GM18508 (cell line): Measurements from ENCODE around the gene NR4A1.

Experiments used
- ATAC-seq: cut with Tn5 transposase; IDR thresholded peaks from one replicate; pipeline ENCODE4 v1.9.1; 2021; ENCODE audit warnings: moderate number of reproducible peaks; ENCODE audit not compliant: insufficient read depth, unreplicated experiment

Gene NR4A1

DNA sequence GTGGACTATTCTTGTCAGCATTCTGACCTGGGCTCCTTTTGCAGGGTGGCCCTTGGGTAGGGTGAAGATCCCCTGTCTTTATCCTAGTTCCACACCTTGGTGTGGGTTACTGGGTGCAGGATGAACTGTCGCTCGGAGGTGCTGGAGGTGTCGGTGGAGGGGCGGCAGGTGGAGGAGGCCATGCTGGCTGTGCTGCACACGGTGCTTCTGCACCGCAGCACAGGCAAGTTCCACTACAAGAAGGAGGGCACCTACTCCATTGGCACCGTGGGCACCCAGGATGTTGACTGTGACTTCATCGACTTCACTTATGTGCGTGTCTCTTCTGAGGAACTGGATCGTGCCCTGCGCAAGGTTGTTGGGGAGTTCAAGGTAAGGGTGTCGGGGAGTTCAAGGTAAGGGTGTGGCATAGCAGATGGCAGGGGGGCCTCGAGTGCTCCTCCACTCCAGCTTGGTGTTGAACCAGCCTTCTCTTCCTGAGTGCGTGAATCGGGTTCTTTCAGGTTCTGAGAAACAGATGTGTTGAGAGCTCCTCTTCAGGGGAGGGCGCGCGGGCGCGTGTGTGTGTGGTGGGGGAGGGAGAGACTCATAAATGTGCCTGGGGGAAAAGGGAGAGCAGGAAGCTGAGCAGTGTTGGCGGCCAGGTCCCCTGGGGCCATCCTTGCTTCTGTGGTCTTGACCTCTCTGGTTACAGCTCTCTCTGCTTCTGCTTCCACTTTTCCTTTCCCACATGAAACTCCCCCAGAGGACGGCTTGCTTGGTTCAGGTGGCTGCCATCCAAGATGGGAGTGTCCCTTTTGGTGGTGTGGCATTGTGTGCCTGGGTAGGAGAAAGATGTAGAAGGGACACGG, 22.5 kb downstream of the NR4A1 start:
- no peak for ATAC-seq

GRCh38 chr12:52074971-52075724, 23.9 kb downstream of the NR4A1 start:
- no peak for ATAC-seq

DNA sequence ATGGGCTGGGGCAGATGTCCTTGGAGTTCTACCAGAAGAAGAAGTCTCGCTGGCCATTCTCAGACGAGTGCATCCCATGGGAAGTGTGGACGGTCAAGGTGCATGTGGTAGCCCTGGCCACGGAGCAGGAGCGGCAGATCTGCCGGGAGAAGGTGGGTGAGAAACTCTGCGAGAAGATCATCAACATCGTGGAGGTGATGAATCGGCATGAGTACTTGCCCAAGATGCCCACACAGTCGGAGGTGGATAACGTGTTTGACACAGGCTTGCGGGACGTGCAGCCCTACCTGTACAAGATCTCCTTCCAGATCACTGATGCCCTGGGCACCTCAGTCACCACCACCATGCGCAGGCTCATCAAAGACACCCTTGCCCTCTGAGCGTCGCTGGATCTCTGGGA, 25.6 kb downstream of the NR4A1 start:
- ATAC-seq, result no peak

- ATAC-seq, result no peak
Observed at GRCh38 chr12:52078276-52078675, 27.0 kb downstream of the NR4A1 start.

DNA sequence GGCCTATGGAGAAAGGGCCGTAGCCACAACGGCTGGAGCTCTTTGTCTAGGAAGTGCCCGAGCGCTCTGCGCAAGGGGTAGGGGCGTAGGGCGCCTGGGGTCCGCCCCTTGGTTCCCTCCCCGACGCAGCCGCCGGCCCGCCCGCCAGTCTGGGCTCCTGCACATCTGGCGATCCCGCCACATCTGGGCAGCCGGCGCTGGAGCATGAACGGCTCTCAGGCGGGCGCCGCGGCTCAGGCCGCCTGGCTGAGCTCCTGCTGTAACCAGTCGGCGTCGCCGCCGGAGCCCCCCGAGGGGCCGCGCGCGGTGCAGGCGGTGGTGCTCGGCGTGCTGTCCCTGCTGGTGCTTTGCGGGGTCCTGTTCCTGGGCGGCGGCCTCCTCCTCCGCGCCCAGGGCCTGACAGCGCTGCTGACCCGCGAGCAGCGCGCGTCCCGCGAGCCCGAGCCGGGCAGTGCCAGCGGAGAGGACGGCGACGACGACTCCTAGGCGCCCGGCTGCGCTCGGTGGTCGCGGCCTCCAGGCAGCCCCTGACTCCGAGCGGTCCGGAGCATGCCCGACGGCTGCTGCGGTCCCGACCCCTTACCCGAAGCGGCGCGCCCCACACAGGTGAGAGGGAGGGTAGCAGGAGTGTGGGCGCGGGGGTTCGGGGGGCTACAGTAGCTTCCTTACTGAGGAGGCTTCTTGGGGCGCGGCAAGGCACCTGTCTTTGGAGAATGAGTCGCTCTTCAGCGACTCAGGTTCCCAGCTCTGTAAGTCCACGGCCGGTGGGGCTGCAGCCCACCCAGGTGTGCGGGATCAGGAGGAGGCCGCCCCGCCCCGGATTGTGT, 28.5 kb downstream of the NR4A1 start, which contains the start of gene SMIM41:
SMIM41 (plus strand) TSS at position 129 of the 827 bp plus-strand sequence; CDS start at position 205, 76 bp downstream.
- ATAC-seq, result no peak

- no peak for ATAC-seq
Observed at GRCh38 chr12:52080403-52081251, 29.4 kb downstream of the NR4A1 start.

DNA sequence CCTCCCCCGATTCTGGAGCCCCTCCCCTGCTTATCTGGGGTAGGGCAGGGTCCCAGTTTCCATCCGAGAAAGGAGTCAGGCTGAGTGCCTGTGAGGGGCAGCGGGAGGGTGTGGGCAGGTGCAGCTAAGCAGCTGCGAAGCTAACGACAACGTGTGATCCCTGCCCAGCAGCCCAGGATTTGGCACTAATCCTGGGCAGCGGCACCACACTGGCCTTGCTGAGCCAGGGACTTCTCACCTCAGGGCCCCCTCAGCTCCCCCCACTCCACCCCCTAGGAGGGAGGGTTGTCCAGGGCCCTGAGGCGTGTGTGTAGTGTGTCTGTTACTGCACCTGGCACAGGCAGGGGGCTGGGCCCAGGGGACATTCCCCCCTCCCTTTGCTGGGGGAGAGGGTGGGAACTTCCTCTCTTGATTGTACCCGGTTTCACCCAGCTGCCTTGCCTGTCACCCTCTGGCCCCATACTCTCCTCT, 30.1 kb downstream of the NR4A1 start:
- ATAC-seq, result peak; percentile 57

DNA sequence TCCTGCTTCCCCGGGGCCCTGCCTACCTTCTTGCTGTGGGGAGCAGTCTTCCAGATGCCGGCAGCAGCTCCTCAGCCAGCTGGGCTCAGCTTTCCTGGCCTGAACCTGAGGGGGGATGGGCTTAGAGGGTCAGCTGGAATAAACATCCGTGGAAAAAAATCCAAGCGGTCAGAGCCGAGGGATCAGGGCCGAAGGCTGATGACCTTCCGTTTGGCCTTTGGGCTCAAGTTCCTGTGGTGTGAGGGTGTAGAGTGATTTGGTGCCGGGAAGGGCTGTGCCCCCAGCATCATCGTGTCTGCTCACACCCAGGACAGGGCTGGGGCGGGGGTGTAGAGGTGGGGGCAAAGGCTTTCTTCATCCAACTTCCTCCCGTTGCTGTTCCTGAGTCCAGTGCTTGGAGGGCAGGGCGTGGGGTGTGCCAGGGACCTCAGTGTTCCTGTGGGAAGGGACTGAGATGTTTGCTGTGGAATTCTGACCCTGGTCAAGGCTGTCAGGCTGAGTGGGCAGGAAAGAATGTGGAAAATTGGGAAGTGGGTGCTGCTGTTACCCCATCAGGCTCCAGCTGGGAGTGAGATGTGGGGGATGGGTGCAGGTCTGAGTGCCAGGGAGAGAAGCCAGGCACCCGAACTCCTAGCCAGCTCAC, 30.9 kb downstream of the NR4A1 start:
- no peak for ATAC-seq

DNA sequence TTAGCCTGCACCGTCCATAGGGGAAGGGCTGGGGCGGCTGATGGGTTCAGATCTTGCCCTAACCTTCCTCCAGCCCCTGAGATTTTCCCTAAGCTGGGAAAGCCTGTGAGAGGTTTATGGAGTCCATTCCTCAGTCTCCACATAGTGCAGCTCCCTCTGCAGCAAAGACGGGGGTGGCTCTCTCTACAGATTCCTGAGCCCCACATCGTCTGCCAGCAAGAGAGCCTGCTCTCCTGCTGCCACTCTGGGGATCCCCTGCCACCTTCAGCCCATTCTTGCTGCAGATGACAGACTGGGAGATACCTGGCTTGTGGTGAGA, 31.4 kb downstream of the NR4A1 start:
- no peak for ATAC-seq

DNA sequence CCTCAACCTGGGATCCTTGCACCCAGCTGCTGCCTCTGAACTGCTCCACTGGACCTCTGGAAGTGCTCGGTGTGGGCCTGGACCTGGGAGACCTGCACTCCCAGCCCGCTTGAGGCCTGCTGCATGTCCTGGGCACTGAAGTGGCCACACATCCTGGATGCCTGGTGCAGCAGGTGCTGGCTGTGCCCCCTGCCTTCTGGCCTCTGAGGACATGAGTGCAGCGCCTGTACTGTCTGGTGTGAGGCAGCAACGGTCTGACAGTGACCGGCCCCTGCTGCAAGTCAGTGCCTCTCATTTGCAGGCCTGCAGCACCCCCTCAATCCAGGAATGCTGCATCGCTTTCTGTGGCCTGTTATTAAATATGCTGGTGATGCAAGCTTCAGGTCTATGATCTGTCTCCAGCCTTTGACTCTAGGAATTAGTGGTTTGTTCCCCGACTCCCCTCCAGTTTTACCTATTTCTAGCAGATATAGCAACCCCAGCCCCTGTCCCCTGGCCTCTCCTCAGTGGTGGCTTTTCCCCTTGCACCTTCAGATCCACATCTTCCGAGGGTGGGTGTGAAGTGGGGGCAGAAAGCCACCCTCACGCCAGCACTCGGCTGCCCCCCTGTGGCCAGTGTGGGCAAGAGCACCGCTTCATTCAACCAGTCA, 31.9 kb downstream of the NR4A1 start:
- ATAC-seq, result no peak

DNA sequence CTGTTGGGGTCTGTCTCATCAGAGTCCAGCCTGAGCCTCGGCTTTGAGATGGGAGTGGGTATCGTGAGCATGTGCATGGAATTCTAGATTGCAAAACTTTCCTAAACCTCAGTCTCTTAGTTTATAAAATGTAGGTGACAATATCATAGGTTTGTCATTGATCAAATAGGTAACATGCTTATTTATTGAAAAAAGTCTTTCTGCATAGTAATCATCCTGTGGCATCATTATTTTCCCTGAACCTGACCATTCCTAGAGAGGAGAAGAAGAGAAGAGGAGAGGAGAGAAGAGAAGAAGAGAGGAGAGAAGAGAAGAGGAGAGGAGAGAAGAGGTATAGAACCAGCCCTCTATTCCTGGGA, 32.4 kb downstream of the NR4A1 start:
- no peak for ATAC-seq

DNA sequence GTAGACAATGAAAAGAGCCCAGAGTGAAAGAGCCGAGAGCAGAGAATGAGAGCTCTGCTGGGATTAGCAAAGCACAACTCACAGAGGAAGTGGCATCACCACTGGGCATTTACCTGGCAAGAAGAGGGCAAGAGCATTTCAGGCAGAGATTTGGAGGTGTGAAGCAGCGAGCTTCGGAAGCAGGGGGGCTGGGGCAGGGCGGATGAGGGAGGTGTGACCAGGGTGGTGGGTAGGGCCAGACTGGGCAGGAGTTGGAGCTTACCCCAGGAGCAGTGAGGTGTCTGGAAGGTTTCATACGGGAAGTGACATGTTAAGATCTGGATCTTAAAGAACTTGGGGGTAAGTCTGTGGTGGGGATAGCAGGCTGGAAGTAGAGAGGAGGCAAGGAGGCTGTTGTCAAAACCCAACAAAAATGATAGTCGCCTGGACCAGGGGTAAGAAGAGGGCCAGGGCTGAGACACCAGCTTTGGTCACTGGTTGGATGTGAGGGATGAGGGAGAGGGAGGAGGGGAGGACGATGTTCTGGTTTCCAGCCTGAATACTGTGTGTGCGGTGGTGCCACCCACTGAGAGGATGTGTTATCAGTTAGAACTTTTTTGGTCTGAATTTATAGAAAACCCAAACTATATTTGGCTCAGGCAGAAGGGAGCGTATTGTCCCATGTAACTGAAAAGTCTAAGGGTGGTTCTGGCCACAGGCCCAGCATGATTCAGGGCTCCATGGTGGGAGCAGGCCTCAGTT, 33.4 kb downstream of the NR4A1 start:
- ATAC-seq, result no peak

DNA sequence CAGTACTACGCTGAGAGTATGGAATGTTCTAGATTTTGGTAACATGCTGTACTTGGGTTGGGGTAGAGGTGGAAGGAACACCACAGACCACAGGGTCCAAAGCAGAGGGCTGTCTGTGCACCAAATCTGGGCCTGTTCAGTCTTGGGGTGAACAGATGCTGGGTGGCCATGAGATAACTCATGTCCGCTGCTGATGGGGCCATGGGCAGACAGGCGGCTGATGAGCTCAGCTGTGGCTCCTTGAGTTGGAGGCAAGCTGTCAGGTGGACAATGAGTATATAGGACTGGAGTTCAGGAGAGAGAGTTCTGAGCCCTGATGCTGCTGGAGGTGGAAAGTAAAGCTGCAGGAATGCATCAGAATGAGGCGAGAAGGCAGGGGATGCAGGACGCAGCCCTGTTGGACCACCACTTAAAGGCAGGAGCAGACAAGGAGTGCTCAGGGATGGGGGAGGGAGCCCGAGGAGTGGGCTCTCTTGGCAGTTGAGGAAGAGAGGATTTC, 34.5 kb downstream of the NR4A1 start:
- ATAC-seq, result no peak

DNA sequence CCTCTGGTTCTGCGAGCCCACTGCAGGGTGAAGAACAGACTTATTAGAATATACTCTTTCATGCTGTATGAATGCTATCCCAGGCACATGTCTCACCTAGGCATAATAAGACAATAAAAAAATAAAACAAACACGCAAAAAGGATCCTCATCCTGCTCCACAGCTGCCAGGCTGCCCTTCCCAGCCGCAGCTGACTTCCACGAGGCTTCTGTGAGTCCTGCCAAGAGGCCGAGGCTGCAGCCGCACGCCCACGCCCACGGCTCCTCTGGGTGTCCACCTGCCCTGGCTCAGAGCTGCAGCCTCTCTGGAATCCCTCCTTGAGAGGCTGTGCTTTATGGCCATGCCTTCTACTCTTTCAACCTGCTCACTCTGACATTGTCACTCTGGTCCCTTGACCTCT, 35.1 kb downstream of the NR4A1 start:
- no peak for ATAC-seq

- no peak for ATAC-seq
Observed at GRCh38 chr12:52086944-52087835, 35.9 kb downstream of the NR4A1 start.

DNA sequence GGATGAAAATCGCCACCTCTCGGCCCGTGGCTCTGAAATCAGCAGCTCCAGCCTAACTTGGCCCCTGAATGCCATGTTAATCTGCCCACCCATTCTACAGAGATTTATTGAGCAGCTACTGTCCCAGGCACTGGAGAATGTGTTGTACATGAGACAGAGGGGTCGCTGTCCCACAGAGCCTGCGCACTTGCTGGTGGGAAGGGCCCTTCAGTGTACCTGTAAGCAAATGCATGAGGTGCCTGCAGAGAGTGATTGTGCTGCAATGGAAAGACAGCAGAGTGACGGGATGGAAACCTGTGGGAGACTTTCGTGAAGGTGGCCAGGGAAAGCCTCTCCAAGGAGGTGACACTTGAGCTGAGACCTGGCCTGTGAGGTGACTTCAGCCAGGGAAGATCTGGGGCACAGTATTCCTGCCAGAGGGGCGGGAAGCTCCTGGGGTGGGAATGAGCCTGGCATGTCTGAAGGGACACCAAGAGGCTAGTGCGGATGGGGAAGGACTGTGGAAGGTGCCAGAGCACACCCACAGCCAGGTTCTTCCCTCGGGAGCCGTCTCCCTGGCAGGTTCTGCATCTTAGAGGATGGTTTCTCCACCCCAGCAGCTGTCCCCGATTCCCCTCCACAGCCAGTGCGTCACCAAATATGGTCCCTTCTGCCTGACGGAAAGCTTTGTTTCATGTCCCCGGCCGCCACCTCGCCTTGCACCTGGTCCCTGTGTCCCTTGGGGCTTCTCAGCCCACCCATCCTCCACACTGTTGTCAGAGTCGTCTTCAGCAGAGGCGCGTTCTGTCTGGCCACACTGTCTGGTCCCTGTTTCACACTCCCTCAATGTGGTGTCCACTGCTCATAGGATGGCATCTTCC, 36.9 kb downstream of the NR4A1 start:
- ATAC-seq, result no peak
